ENCODE results near the gene FLOT2.
"Not testable (repeated sequence)": the region's sequence is repeated elsewhere in the genome, so short reads cannot be mapped to it uniquely, and the experiment has no call there.

The FLOT2 gene

DNA sequence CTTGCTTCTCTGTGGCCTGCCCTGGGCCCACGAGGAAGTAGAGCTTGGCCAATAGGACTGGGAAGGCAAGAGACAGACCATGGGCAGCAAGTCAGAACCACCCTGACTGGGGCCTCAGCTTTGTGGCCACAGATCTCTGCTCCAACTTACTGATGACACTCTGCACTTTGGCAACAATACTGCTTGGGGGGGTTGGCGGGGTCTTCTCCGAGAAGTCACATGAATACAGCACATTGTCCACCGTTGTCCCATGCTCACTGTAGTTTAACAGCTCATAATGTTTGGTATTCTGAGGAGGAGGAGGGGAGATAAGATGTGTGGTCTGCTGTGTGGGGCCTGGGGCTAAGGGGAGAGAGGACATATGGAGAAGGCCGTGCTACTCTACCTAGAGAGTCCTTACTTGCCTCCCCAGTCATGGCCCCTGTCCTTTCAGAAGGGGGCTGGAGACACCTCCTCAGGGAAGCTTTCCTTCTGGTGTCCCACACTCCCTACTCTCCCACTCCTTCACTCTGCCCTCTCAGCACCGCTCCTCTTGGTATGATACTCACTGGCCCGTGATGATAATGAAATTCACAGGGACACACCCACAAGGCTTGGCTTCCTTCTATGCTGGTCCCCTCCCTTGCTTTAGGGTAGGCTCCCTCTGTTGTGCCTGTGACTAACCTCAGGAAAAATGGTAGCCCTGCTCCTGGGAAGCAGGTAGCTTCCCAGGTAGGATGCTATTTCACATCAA lies 9.3 kb upstream of the FLOT2 start:
- Histone ChIP-seq H3K36me3 (ENCODE audit: control insufficient read depth, insufficient read depth, low read length) (peaks cover 50% of the 10 kb centered on the region), H3K4me3 (ENCODE audit: insufficient read depth, low read depth, low read length) (no peak overlapping the region), H3K27me3 (ENCODE audit: control insufficient read depth, insufficient read depth, low read length, poor library complexity, severe bottlenecking) (no peaks in the 10 kb centered on the region), H3K9me3 (ENCODE audit: control insufficient read depth, low read length) (no peaks in the 10 kb centered on the region), H3K4me1 (ENCODE audit: control insufficient read depth, insufficient read depth, low read length) (peaks cover 4% of the 10 kb centered on the region), H3K27ac (ENCODE audit: insufficient read depth, low read depth, low read length, poor library complexity, severe bottlenecking) (no peak overlapping the region)
- 94 to 95% methylated on average over 7 of the region's 7 CpGs for WGBS, 2 experiments

DNA sequence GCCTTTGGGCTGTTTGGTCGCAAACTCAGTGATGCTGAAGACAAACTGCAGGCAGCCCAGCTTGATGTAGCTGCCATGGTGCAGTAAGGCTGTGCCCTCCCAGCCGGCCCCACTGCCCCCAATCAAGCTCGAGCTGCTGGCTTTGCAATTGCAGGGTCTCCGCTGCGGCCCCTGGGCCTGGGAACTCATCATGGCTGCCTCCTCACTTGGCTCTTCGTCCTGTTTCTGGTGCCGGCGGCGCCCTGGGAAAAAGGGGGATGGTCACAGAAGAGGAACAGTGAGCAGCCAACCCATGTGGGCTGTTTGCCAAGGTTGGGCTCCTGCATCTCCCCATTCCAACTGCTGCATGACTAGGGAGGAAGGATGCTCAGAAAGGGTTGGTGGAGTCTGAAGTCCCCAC lies 8.7 kb upstream of the FLOT2 start:
- H3K27me3 ChIP-seq (ENCODE audit: control insufficient read depth, insufficient read depth, low read length, poor library complexity, severe bottlenecking) = no peaks in the 10 kb centered on the region

DNA sequence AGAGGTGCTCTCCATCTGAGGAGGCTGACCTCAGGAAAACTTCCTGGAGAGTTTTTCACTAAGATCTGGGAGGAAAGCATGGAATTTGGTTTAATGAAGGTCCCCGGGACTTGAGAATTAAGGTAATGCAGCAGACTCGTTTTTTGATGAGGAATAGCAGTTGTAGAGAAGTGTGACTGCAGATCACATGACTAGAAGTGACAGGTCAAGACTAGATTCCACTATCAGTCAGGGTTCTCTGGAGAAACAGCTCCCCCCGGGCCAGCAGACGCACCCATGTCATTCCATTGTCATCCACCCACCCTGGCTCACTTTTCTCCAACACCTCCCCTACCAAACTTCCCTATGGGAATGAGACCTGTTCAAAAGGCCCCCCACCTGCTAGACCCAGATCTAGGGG lies 7.3 kb upstream of the FLOT2 start:
- H3K4me1 ChIP-seq (ENCODE audit: control insufficient read depth, insufficient read depth, low read length) = peaks cover 4% of the 10 kb centered on the region
- H3K36me3 ChIP-seq (ENCODE audit: control insufficient read depth, insufficient read depth, low read length) = peaks cover 29% of the 10 kb centered on the region
- H3K9me3 ChIP-seq (ENCODE audit: control insufficient read depth, low read length) = no peaks in the 10 kb centered on the region
- no peak overlapping the region for H3K4me3 ChIP-seq (ENCODE audit: insufficient read depth, low read depth, low read length)
- no peaks in the 10 kb centered on the region for H3K27me3 ChIP-seq (ENCODE audit: control insufficient read depth, insufficient read depth, low read length, poor library complexity, severe bottlenecking)
- WGBS, 2 experiments = 78 to 82% methylated on average over 4 of the region's 4 CpGs
- H3K27ac ChIP-seq (ENCODE audit: insufficient read depth, low read depth, low read length, poor library complexity, severe bottlenecking) = no peak overlapping the region

More for the DNA sequence above, 8.7 kb upstream of the FLOT2 start:
- no peak overlapping the region for H3K27ac ChIP-seq (ENCODE audit: insufficient read depth, low read depth, low read length, poor library complexity, severe bottlenecking)
- H3K9me3 ChIP-seq (ENCODE audit: control insufficient read depth, low read length) = no peaks in the 10 kb centered on the region
- peaks cover 44% of the 10 kb centered on the region for H3K36me3 ChIP-seq (ENCODE audit: control insufficient read depth, insufficient read depth, low read length)
- H3K4me3 ChIP-seq (ENCODE audit: insufficient read depth, low read depth, low read length) = no peak overlapping the region
- WGBS, 2 experiments = 93 to 95% methylated on average over 9 of the region's 9 CpGs
- peaks cover 4% of the 10 kb centered on the region for H3K4me1 ChIP-seq (ENCODE audit: control insufficient read depth, insufficient read depth, low read length)

DNA sequence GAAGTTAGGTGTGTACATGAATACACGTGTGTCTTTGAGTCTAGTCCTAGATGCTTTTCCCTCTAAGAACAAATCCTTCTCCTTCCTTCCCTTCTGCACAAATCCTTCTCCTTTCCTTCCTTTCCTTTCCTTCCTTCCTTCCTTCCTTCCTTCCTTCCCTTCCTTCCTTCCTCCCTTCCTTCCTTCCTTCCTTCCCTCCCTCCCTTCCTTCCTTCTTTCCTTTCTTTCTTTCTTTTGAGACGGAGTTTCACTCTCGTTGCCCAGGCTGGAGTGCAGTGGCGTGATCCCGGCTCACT lies 6.0 kb upstream of the FLOT2 start:
- WGBS, 2 experiments = 89 to 93% methylated on average over 5 of the region's 5 CpGs
- H3K27ac ChIP-seq (ENCODE audit: insufficient read depth, low read depth, low read length, poor library complexity, severe bottlenecking); H3K9me3 ChIP-seq (ENCODE audit: control insufficient read depth, low read length); H3K4me3 ChIP-seq (ENCODE audit: insufficient read depth, low read depth, low read length); H3K4me1 ChIP-seq (ENCODE audit: control insufficient read depth, insufficient read depth, low read length); H3K27me3 ChIP-seq (ENCODE audit: control insufficient read depth, insufficient read depth, low read length, poor library complexity, severe bottlenecking): not testable (repeated sequence)
- H3K36me3 ChIP-seq (ENCODE audit: control insufficient read depth, insufficient read depth, low read length) = peaks cover 18% of the 10 kb centered on the region

- WGBS, 2 experiments = 4% methylated on average over 55 of the region's 55 CpGs
- no peaks in the 10 kb centered on the region for H3K27me3 ChIP-seq (ENCODE audit: control insufficient read depth, insufficient read depth, low read length, poor library complexity, severe bottlenecking)
- H3K4me1 ChIP-seq (ENCODE audit: control insufficient read depth, insufficient read depth, low read length) = no peaks in the 10 kb centered on the region
- H3K36me3 ChIP-seq (ENCODE audit: control insufficient read depth, insufficient read depth, low read length) = peaks cover 13% of the 10 kb centered on the region
- H3K27ac ChIP-seq (ENCODE audit: insufficient read depth, low read depth, low read length, poor library complexity, severe bottlenecking) = peak within 1 kb of the TSS; percentile 81
- peak within 1 kb of the TSS; percentile 88 for H3K4me3 ChIP-seq (ENCODE audit: insufficient read depth, low read depth, low read length)
- H3K9me3 ChIP-seq (ENCODE audit: control insufficient read depth, low read length) = no peaks in the 10 kb centered on the region
Measured at GRCh38 chr17:28902819-28903545, 5.4 kb upstream of the FLOT2 start, which contains the start of gene DHRS13. DHRS13 (minus strand) TSS chr17:28903079; CDS start chr17:28902944, 135 bp downstream.

- H3K36me3 ChIP-seq (ENCODE audit: control insufficient read depth, insufficient read depth, low read length) = peaks cover 10% of the 10 kb centered on the region
- no peaks in the 10 kb centered on the region for H3K4me1 ChIP-seq (ENCODE audit: control insufficient read depth, insufficient read depth, low read length)
- H3K9me3 ChIP-seq (ENCODE audit: control insufficient read depth, low read length) = no peaks in the 10 kb centered on the region
- peak overlapping the region; percentile 88 for H3K4me3 ChIP-seq (ENCODE audit: insufficient read depth, low read depth, low read length)
- 4% methylated on average over 62 of the region's 62 CpGs for WGBS, 2 experiments
- peak overlapping the region; percentile 81 for H3K27ac ChIP-seq (ENCODE audit: insufficient read depth, low read depth, low read length, poor library complexity, severe bottlenecking)
- H3K27me3 ChIP-seq (ENCODE audit: control insufficient read depth, insufficient read depth, low read length, poor library complexity, severe bottlenecking) = no peaks in the 10 kb centered on the region
Measured at GRCh38 chr17:28901866-28902818, 4.6 kb upstream of the FLOT2 start.

GRCh38 chr17:28900986-28901726 lies 3.6 kb upstream of the FLOT2 start:
- H3K27me3 ChIP-seq (ENCODE audit: control insufficient read depth, insufficient read depth, low read length, poor library complexity, severe bottlenecking) = no peaks in the 10 kb centered on the region
- H3K9me3 ChIP-seq (ENCODE audit: control insufficient read depth, low read length) = no peaks in the 10 kb centered on the region
- peaks cover 1% of the 10 kb centered on the region for H3K36me3 ChIP-seq (ENCODE audit: control insufficient read depth, insufficient read depth, low read length)
- H3K27ac ChIP-seq (ENCODE audit: insufficient read depth, low read depth, low read length, poor library complexity, severe bottlenecking) = no peak overlapping the region
- 93 to 94% methylated on average over 24 of the region's 24 CpGs for WGBS, 2 experiments
- H3K4me3 ChIP-seq (ENCODE audit: insufficient read depth, low read depth, low read length) = no peak overlapping the region
- H3K4me1 ChIP-seq (ENCODE audit: control insufficient read depth, insufficient read depth, low read length) = peaks cover 2% of the 10 kb centered on the region

- 95 to 96% methylated on average over 5 of the region's 5 CpGs for WGBS, 2 experiments
- Histone ChIP-seq H3K4me1 (ENCODE audit: control insufficient read depth, insufficient read depth, low read length) (peaks cover 10% of the 10 kb centered on the region), H3K27ac (ENCODE audit: insufficient read depth, low read depth, low read length, poor library complexity, severe bottlenecking) (no peak overlapping the region), H3K9me3 (ENCODE audit: control insufficient read depth, low read length) (no peaks in the 10 kb centered on the region), H3K4me3 (ENCODE audit: insufficient read depth, low read depth, low read length) (no peak overlapping the region), H3K36me3 (ENCODE audit: control insufficient read depth, insufficient read depth, low read length) (no peaks in the 10 kb centered on the region), H3K27me3 (ENCODE audit: control insufficient read depth, insufficient read depth, low read length, poor library complexity, severe bottlenecking) (no peaks in the 10 kb centered on the region)
Measured at GRCh38 chr17:28899212-28899815, 1.8 kb upstream of the FLOT2 start.

DNA sequence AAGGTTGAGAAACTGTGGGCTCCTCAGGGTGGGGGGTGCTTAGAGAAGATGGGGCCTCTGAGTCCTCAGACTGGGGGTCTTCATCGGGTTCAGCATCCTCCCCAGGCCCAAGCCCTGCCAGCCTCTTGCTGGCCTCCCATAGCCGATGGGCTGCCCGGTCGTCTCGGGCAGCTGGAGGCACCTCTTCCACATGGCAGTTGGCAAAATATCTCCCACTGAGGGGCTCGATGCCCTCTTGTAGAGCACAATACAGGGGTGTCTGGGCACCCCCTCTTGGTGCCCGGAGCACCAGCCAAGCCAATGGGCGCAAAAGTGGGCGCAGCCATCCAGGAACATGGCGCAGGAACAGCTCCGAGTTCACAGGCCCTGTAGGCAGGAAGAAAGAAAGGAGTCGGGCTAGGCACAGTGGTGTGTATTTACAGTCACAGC lies 1.0 kb upstream of the FLOT2 start:
- no peaks in the 10 kb centered on the region for H3K9me3 ChIP-seq (ENCODE audit: control insufficient read depth, low read length)
- no peak overlapping the region for H3K27ac ChIP-seq (ENCODE audit: insufficient read depth, low read depth, low read length, poor library complexity, severe bottlenecking)
- peaks cover 10% of the 10 kb centered on the region for H3K4me1 ChIP-seq (ENCODE audit: control insufficient read depth, insufficient read depth, low read length)
- no peaks in the 10 kb centered on the region for H3K36me3 ChIP-seq (ENCODE audit: control insufficient read depth, insufficient read depth, low read length)
- H3K27me3 ChIP-seq (ENCODE audit: control insufficient read depth, insufficient read depth, low read length, poor library complexity, severe bottlenecking) = no peaks in the 10 kb centered on the region
- H3K4me3 ChIP-seq (ENCODE audit: insufficient read depth, low read depth, low read length) = no peak overlapping the region
- 90% methylated on average over 12 of the region's 12 CpGs for WGBS, 2 experiments
